Endodermal cell (in vitro differentiated cells): Measurements from ENCODE around the gene DDX6. TPM values are rescaled to one million over a fixed set of nuclear protein-coding genes. Genes with fewer than 3 reads are reported as not detected.

Experiments used
- DNase-seq: peaks from one replicate; pipeline ENCODE4 v3.0.0-alpha.2; 2017
- H3K27ac ChIP-seq: 2 replicates; pipeline ENCODE4 v1.5.1; 2013; ENCODE audit warnings: mild to moderate bottlenecking, low read depth, low read length, moderate library complexity
- H3K27me3 ChIP-seq: 2 replicates; pipeline ENCODE4 v1.6.1; 2013; ENCODE audit warnings: mild to moderate bottlenecking, low read length, moderate library complexity; ENCODE audit not compliant: insufficient read depth, control insufficient read depth, poor library complexity, severe bottlenecking
- H3K36me3 ChIP-seq: 2 replicates; pipeline ENCODE4 v1.7.0; 2013; ENCODE audit warnings: mild to moderate bottlenecking, low read length, moderate library complexity; ENCODE audit not compliant: control insufficient read depth, insufficient read depth
- H3K4me1 ChIP-seq: one replicate; pipeline ENCODE4 v1.7.0; 2013; ENCODE audit warnings: low read length; ENCODE audit not compliant: control insufficient read depth, insufficient read depth
- H3K4me3 ChIP-seq: 2 replicates; pipeline ENCODE4 v1.5.1; 2013; ENCODE audit warnings: mild to moderate bottlenecking, low read length, moderate library complexity
- H3K9ac ChIP-seq: 2 replicates; pipeline ENCODE4 v1.6.1; 2013; ENCODE audit warnings: mild to moderate bottlenecking, low read length, moderate library complexity; ENCODE audit not compliant: poor library complexity, severe bottlenecking; ENCODE audit errors: extremely low read depth
- H3K9me3 ChIP-seq: 2 replicates; pipeline ENCODE4 v1.6.1; 2013; ENCODE audit warnings: mild to moderate bottlenecking, low read length, moderate library complexity; ENCODE audit not compliant: control insufficient read depth
- H3K27ac Mint-ChIP-seq: 2 replicates; pipeline ENCODE4 v1.8.0; 2020; ENCODE audit warnings: mixed read lengths
- H3K27me3 Mint-ChIP-seq: 2 replicates; pipeline ENCODE4 v1.8.0; 2021; ENCODE audit warnings: mild to moderate bottlenecking, mixed read lengths; ENCODE audit not compliant: insufficient read depth
- H3K36me3 Mint-ChIP-seq: 2 replicates; pipeline ENCODE4 v1.8.0; 2020; ENCODE audit warnings: low read depth, mixed read lengths
- H3K4me1 Mint-ChIP-seq: 2 replicates; pipeline ENCODE4 v1.8.0; 2020; ENCODE audit warnings: mixed read lengths
- H3K4me3 Mint-ChIP-seq: 2 replicates; pipeline ENCODE4 v1.8.0; 2020; ENCODE audit warnings: mild to moderate bottlenecking, moderate library complexity, mixed read lengths
- H3K9me3 Mint-ChIP-seq: 2 replicates; pipeline ENCODE4 v1.8.0; 2020; ENCODE audit warnings: mild to moderate bottlenecking, mixed read lengths
- CTCF ChIP-seq: fragments of 200-600 bp; sonication (generic); conservative IDR thresholded peaks from 2 replicates; pipeline ENCODE4 v1.5.0; 2021; ENCODE audit warnings: antibody characterized with exemption, mild to moderate bottlenecking
- WGBS, 2 experiments: methylation state at CpG; one replicate each; pipeline versions ENCODE4 v1.1.5 to v1.1.7; 2013; ENCODE audit warnings: missing lambda C conversion rate in 2 of 2, mixed read lengths in 1 of 2; ENCODE audit not compliant: insufficient coverage in 1 of 2, insufficient read length in 1 of 2; 5-methylcytosine and 5-hydroxymethylcytosine counted together
- total RNA-seq, 2 donors: library from RNA; stranded (reverse); fragmentation: NEBNext Ultra II Directional in 1 of 2; extraction: Animal tissue kit (Norgen Biotek cat#: 25700) in 1 of 2; gene quantifications; 2 replicates in 1 of 2; 3 replicates in 1 of 2; pipeline ENCODE4 v1.2.1, GENCODE V29; 2021

DDX6 gene
- total RNA-seq, 2 donors from 2014 or later = 103 to 133 TPM

GRCh38 chr11:118799372-118799771 lies 8.4 kb upstream of the DDX6 start:
- no peak for DNase-seq
- Mint-ChIP-seq H3K36me3 (no peaks in the 10 kb centered on the region), H3K4me3 (no peak overlapping the region), H3K27ac (no peak overlapping the region), H3K27me3 (peaks cover 11% of the 10 kb centered on the region), H3K4me1 (peaks cover 2% of the 10 kb centered on the region), H3K9me3 (no peaks in the 10 kb centered on the region)
- Histone ChIP-seq H3K27ac (no peak overlapping the region), H3K9ac (no peak overlapping the region), H3K4me3 (no peak overlapping the region), H3K36me3 (no peaks in the 10 kb centered on the region), H3K4me1 (no peaks in the 10 kb centered on the region), H3K9me3 (no peaks in the 10 kb centered on the region), H3K27me3 (no peaks in the 10 kb centered on the region)
- no peak for TF ChIP-seq CTCF

GRCh38 chr11:118797510-118797909 lies 6.5 kb upstream of the DDX6 start:
- no peaks in the 10 kb centered on the region for H3K9me3 Mint-ChIP-seq
- peaks cover 9% of the 10 kb centered on the region for H3K27me3 Mint-ChIP-seq
- no peak overlapping the region for H3K27ac Mint-ChIP-seq
- H3K4me1 Mint-ChIP-seq = peaks cover 11% of the 10 kb centered on the region
- no peak overlapping the region for H3K9ac ChIP-seq
- no peaks in the 10 kb centered on the region for H3K9me3 ChIP-seq
- peaks cover 3% of the 10 kb centered on the region for H3K4me1 ChIP-seq
- H3K27me3 ChIP-seq = no peaks in the 10 kb centered on the region
- WGBS, 2 experiments = 92 to 94% methylated on average over 9 to 11 of the region's 11 CpGs
- no peak for TF ChIP-seq CTCF
- no peak overlapping the region for H3K4me3 Mint-ChIP-seq
- H3K36me3 Mint-ChIP-seq = no peaks in the 10 kb centered on the region
- H3K27ac ChIP-seq = no peak overlapping the region
- H3K4me3 ChIP-seq = no peak overlapping the region
- no peak for DNase-seq
- no peaks in the 10 kb centered on the region for H3K36me3 ChIP-seq

- peak overlapping the region; percentile 98 for H3K27ac ChIP-seq
- peak overlapping the region; percentile 99 for H3K4me3 Mint-ChIP-seq
- TF ChIP-seq CTCF = no peak
Observed at GRCh38 chr11:118792570-118793124, 1.7 kb upstream of the DDX6 start.

More at GRCh38 chr11:118792570-118793124, 1.7 kb upstream of the DDX6 start:
- H3K9me3 Mint-ChIP-seq = no peaks in the 10 kb centered on the region
- Histone ChIP-seq H3K9ac (peak overlapping the region; percentile 99), H3K9me3 (no peaks in the 10 kb centered on the region), H3K4me1 (peaks cover 3% of the 10 kb centered on the region), H3K27me3 (no peaks in the 10 kb centered on the region), H3K36me3 (no peaks in the 10 kb centered on the region), H3K4me3 (peak overlapping the region; percentile 96)
- peak; percentile 93 for DNase-seq
- H3K36me3 Mint-ChIP-seq = no peaks in the 10 kb centered on the region
- peaks cover 18% of the 10 kb centered on the region for H3K4me1 Mint-ChIP-seq
- H3K27me3 Mint-ChIP-seq = peaks cover 10% of the 10 kb centered on the region
- peak overlapping the region; percentile 100 for H3K27ac Mint-ChIP-seq
- WGBS, 2 experiments = 3% methylated on average over 7 to 8 of the region's 8 CpGs
